ENCODE results near the gene PIP4K2A.

The PIP4K2A gene

GRCh38 chr10:22676435-22676834, 37.9 kb downstream of the PIP4K2A start:
- no peak overlapping the region for H3K4me3 ChIP-seq (ENCODE audit: low read length)
- WGBS (ENCODE audit: extremely low coverage, insufficient coverage, low lambda C conversion rate) = no CpG with 5 or more reads among the region's 1 CpG
- no peak overlapping the region for H3K23ac ChIP-seq (ENCODE audit: low read length)
- no peak overlapping the region for H3K27ac ChIP-seq (ENCODE audit: low read depth, low read length)
- H4K8ac ChIP-seq (ENCODE audit: low read depth, low read length) = no peak overlapping the region
- H2BK15ac ChIP-seq (replicated peaks; ENCODE audit: low read depth) = no peak overlapping the region
- no peak overlapping the region for H3K18ac ChIP-seq (ENCODE audit: low read length)
- H2AK5ac ChIP-seq (ENCODE audit: low read length) = no peak overlapping the region
- H2BK5ac ChIP-seq (ENCODE audit: low read length) = no peak overlapping the region
- H2BK120ac ChIP-seq (ENCODE audit: low read depth, low read length) = no peak overlapping the region
- no peaks in the 10 kb centered on the region for H3K36me3 ChIP-seq (ENCODE audit: control insufficient read depth, insufficient read depth, low read length)
- H3K4ac ChIP-seq (ENCODE audit: low read depth, low read length) = no peak overlapping the region
- H3K4me2 ChIP-seq (ENCODE audit: low read length) = no peak overlapping the region
- no peak for DNase-seq
- no peak overlapping the region for H4K5ac ChIP-seq (ENCODE audit: low read length)
- peaks cover 14% of the 10 kb centered on the region for H3K79me2 ChIP-seq (ENCODE audit: control insufficient read depth, insufficient read depth, low read length)
- H3K9ac ChIP-seq (ENCODE audit: low read length) = no peak overlapping the region
- H3K27me3 ChIP-seq (ENCODE audit: insufficient read depth, low read length, poor library complexity) = no peaks in the 10 kb centered on the region
- H3K4me1 ChIP-seq (ENCODE audit: control insufficient read depth, low read depth, low read length) = no peaks in the 10 kb centered on the region
- peaks cover 6% of the 10 kb centered on the region for H3K79me1 ChIP-seq (ENCODE audit: low read length)
- H3K56ac ChIP-seq (ENCODE audit: low read length) = no peak overlapping the region

GRCh38 chr10:22674573-22674930, 39.8 kb downstream of the PIP4K2A start:
- WGBS (ENCODE audit: extremely low coverage, insufficient coverage, low lambda C conversion rate) = no CpG with 5 or more reads among the region's 3 CpGs
- H3K4me1 ChIP-seq (ENCODE audit: control insufficient read depth, low read depth, low read length) = no peaks in the 10 kb centered on the region

GRCh38 chr10:22673785-22674572, 40.4 kb downstream of the PIP4K2A start:
- Histone ChIP-seq H3K9ac (ENCODE audit: low read length) (no peak overlapping the region), H4K5ac (ENCODE audit: low read length) (no peak overlapping the region), H3K79me1 (ENCODE audit: low read length) (peaks cover 8% of the 10 kb centered on the region), H2BK15ac (replicated peaks; ENCODE audit: low read depth) (no peak overlapping the region), H3K18ac (ENCODE audit: low read length) (no peak overlapping the region), H3K27me3 (ENCODE audit: insufficient read depth, low read length, poor library complexity) (no peaks in the 10 kb centered on the region), H3K23ac (ENCODE audit: low read length) (no peak overlapping the region), H3K36me3 (ENCODE audit: control insufficient read depth, insufficient read depth, low read length) (no peaks in the 10 kb centered on the region), H2BK5ac (ENCODE audit: low read length) (no peak overlapping the region), H3K79me2 (ENCODE audit: control insufficient read depth, insufficient read depth, low read length) (peaks cover 16% of the 10 kb centered on the region), H3K27ac (ENCODE audit: low read depth, low read length) (no peak overlapping the region), H4K8ac (ENCODE audit: low read depth, low read length) (no peak overlapping the region), H2BK120ac (ENCODE audit: low read depth, low read length) (no peak overlapping the region), H2AK5ac (ENCODE audit: low read length) (no peak overlapping the region), H3K4me1 (ENCODE audit: control insufficient read depth, low read depth, low read length) (no peaks in the 10 kb centered on the region), H3K56ac (ENCODE audit: low read length) (no peak overlapping the region), H3K4me2 (ENCODE audit: low read length) (no peak overlapping the region), H3K4ac (ENCODE audit: low read depth, low read length) (no peak overlapping the region), H3K4me3 (ENCODE audit: low read length) (no peak overlapping the region)
- no CpG with 5 or more reads among the region's 2 CpGs for WGBS (ENCODE audit: extremely low coverage, insufficient coverage, low lambda C conversion rate)
- no peak for DNase-seq

More at GRCh38 chr10:22674573-22674930, 39.8 kb downstream of the PIP4K2A start:
- Histone ChIP-seq H3K27ac (ENCODE audit: low read depth, low read length) (no peak overlapping the region), H3K23ac (ENCODE audit: low read length) (no peak overlapping the region), H3K56ac (ENCODE audit: low read length) (no peak overlapping the region), H2AK5ac (ENCODE audit: low read length) (no peak overlapping the region), H3K18ac (ENCODE audit: low read length) (no peak overlapping the region), H3K9ac (ENCODE audit: low read length) (no peak overlapping the region), H3K4me2 (ENCODE audit: low read length) (no peak overlapping the region), H3K27me3 (ENCODE audit: insufficient read depth, low read length, poor library complexity) (no peaks in the 10 kb centered on the region), H2BK5ac (ENCODE audit: low read length) (no peak overlapping the region), H3K36me3 (ENCODE audit: control insufficient read depth, insufficient read depth, low read length) (no peaks in the 10 kb centered on the region), H4K5ac (ENCODE audit: low read length) (no peak overlapping the region), H4K8ac (ENCODE audit: low read depth, low read length) (no peak overlapping the region), H3K4me3 (ENCODE audit: low read length) (no peak overlapping the region), H3K79me1 (ENCODE audit: low read length) (peaks cover 8% of the 10 kb centered on the region), H3K4ac (ENCODE audit: low read depth, low read length) (no peak overlapping the region), H2BK120ac (ENCODE audit: low read depth, low read length) (no peak overlapping the region), H3K79me2 (ENCODE audit: control insufficient read depth, insufficient read depth, low read length) (peaks cover 16% of the 10 kb centered on the region), H2BK15ac (replicated peaks; ENCODE audit: low read depth) (no peak overlapping the region)
- no peak for DNase-seq

GRCh38 chr10:22673091-22673392, 41.3 kb downstream of the PIP4K2A start:
- Histone ChIP-seq H3K4me2 (ENCODE audit: low read length) (no peak overlapping the region), H3K56ac (ENCODE audit: low read length) (no peak overlapping the region), H3K4me1 (ENCODE audit: control insufficient read depth, low read depth, low read length) (no peaks in the 10 kb centered on the region), H4K5ac (ENCODE audit: low read length) (no peak overlapping the region), H2AK5ac (ENCODE audit: low read length) (no peak overlapping the region), H3K4ac (ENCODE audit: low read depth, low read length) (no peak overlapping the region), H3K36me3 (ENCODE audit: control insufficient read depth, insufficient read depth, low read length) (no peaks in the 10 kb centered on the region), H3K23ac (ENCODE audit: low read length) (no peak overlapping the region), H3K4me3 (ENCODE audit: low read length) (no peak overlapping the region), H3K79me2 (ENCODE audit: control insufficient read depth, insufficient read depth, low read length) (peaks cover 14% of the 10 kb centered on the region), H3K79me1 (ENCODE audit: low read length) (peaks cover 8% of the 10 kb centered on the region), H2BK5ac (ENCODE audit: low read length) (no peak overlapping the region), H3K27me3 (ENCODE audit: insufficient read depth, low read length, poor library complexity) (no peaks in the 10 kb centered on the region), H2BK120ac (ENCODE audit: low read depth, low read length) (no peak overlapping the region), H4K8ac (ENCODE audit: low read depth, low read length) (no peak overlapping the region), H2BK15ac (replicated peaks; ENCODE audit: low read depth) (no peak overlapping the region), H3K18ac (ENCODE audit: low read length) (no peak overlapping the region), H3K27ac (ENCODE audit: low read depth, low read length) (no peak overlapping the region), H3K9ac (ENCODE audit: low read length) (no peak overlapping the region)
- no CpG with 5 or more reads among the region's 1 CpG for WGBS (ENCODE audit: extremely low coverage, insufficient coverage, low lambda C conversion rate)
- no peak for DNase-seq

GRCh38 chr10:22672319-22673090, 41.9 kb downstream of the PIP4K2A start:
- no peak overlapping the region for H3K4ac ChIP-seq (ENCODE audit: low read depth, low read length)
- no CpG with 5 or more reads among the region's 7 CpGs for WGBS (ENCODE audit: extremely low coverage, insufficient coverage, low lambda C conversion rate)
- H3K36me3 ChIP-seq (ENCODE audit: control insufficient read depth, insufficient read depth, low read length) = no peaks in the 10 kb centered on the region
- H3K79me2 ChIP-seq (ENCODE audit: control insufficient read depth, insufficient read depth, low read length) = peaks cover 13% of the 10 kb centered on the region
- H3K18ac ChIP-seq (ENCODE audit: low read length) = no peak overlapping the region
- no peak overlapping the region for H2BK5ac ChIP-seq (ENCODE audit: low read length)
- no peaks in the 10 kb centered on the region for H3K27me3 ChIP-seq (ENCODE audit: insufficient read depth, low read length, poor library complexity)
- no peak overlapping the region for H3K9ac ChIP-seq (ENCODE audit: low read length)
- H3K4me2 ChIP-seq (ENCODE audit: low read length) = no peak overlapping the region
- H4K8ac ChIP-seq (ENCODE audit: low read depth, low read length) = no peak overlapping the region
- H3K27ac ChIP-seq (ENCODE audit: low read depth, low read length) = no peak overlapping the region
- H3K79me1 ChIP-seq (ENCODE audit: low read length) = peaks cover 8% of the 10 kb centered on the region
- H3K23ac ChIP-seq (ENCODE audit: low read length) = no peak overlapping the region
- no peak overlapping the region for H2AK5ac ChIP-seq (ENCODE audit: low read length)
- H4K5ac ChIP-seq (ENCODE audit: low read length) = no peak overlapping the region
- no peak overlapping the region for H3K56ac ChIP-seq (ENCODE audit: low read length)
- H2BK120ac ChIP-seq (ENCODE audit: low read depth, low read length) = no peak overlapping the region
- no peak overlapping the region for H3K4me3 ChIP-seq (ENCODE audit: low read length)
- DNase-seq = no peak
- no peak overlapping the region for H2BK15ac ChIP-seq (replicated peaks; ENCODE audit: low read depth)
- no peaks in the 10 kb centered on the region for H3K4me1 ChIP-seq (ENCODE audit: control insufficient read depth, low read depth, low read length)
